SU-DHL-6 (cell line): ENCODE results near the gene CHSY1.

ENCODE experiments used
- H2AFZ ChIP-seq: fragments of 200-600 bp; sonication (generic); 2 replicates; pipeline ENCODE4 v1.6.1; 2014; ENCODE audit warnings: low read depth, mild to moderate bottlenecking, moderate library complexity, mixed read lengths, antibody characterized with exemption, low read length; ENCODE audit not compliant: severe bottlenecking
- H3F3A ChIP-seq: fragments of 200-600 bp; shearing (Covaris generic); 2 replicates; pipeline ENCODE4 v1.6.0; 2016; ENCODE audit warnings: antibody characterized with exemption, mild to moderate bottlenecking; ENCODE audit not compliant: insufficient read depth
- H3K27ac ChIP-seq: fragments of 200-600 bp; sonication (generic); 2 replicates; pipeline ENCODE4 v1.5.1; 2016; ENCODE audit warnings: low read depth, mild to moderate bottlenecking, low read length, moderate library complexity, mixed read lengths
- H3K27me3 ChIP-seq: fragments of 200-600 bp; sonication (generic), shearing (Covaris generic); 2 replicates; pipeline ENCODE4 v1.6.0; 2014; ENCODE audit warnings: mild to moderate bottlenecking, low read length
- H3K36me3 ChIP-seq: fragments of 200-600 bp; sonication (generic); 2 replicates; pipeline ENCODE4 v1.6.1; 2014; ENCODE audit warnings: mild to moderate bottlenecking, low read length, mixed read lengths
- H3K4me2 ChIP-seq: fragments of 300-600, 200-600 bp; shearing (Covaris generic), sonication (generic); 2 replicates; pipeline ENCODE4 v1.6.0; 2014; ENCODE audit warnings: low read length, low read depth, mild to moderate bottlenecking; ENCODE audit not compliant: poor library complexity, severe bottlenecking
- H3K4me3 ChIP-seq: fragments of 200-600 bp; sonication (generic); 2 replicates; pipeline ENCODE4 v1.5.1; 2014; ENCODE audit warnings: antibody characterized with exemption, low read length, mild to moderate bottlenecking, mixed read lengths; ENCODE audit not compliant: insufficient read depth, poor library complexity, severe bottlenecking
- H3K79me2 ChIP-seq: fragments of 200-600 bp; sonication (generic); 2 replicates; pipeline ENCODE4 v1.6.1; 2014; ENCODE audit warnings: mild to moderate bottlenecking, low read length, moderate library complexity; ENCODE audit not compliant: insufficient read depth
- H3K9ac ChIP-seq: fragments of 200-600 bp; sonication (generic); 2 replicates; pipeline ENCODE4 v1.7.0; 2014; ENCODE audit warnings: mild to moderate bottlenecking, low read length
- H3K9me2 ChIP-seq: fragments of 200-600 bp; sonication (generic); replicated peaks from 2 replicates; pipeline ENCODE4 v1.6.1; 2014; ENCODE audit warnings: low read length; ENCODE audit not compliant: insufficient read depth
- H3K9me3 ChIP-seq: fragments of 200-600 bp; sonication (generic); 2 replicates; pipeline ENCODE4 v1.6.1; 2014; ENCODE audit warnings: low read length, mixed read lengths; ENCODE audit not compliant: insufficient read depth
- H4K20me1 ChIP-seq: fragments of 200-600 bp; sonication (generic); 2 replicates; pipeline ENCODE4 v1.6.1; 2014; ENCODE audit warnings: low read depth, mild to moderate bottlenecking, antibody characterized with exemption, low read length, moderate library complexity, mixed read lengths
- CTCF ChIP-seq: fragments of 200-600 bp; sonication (generic); IDR thresholded peaks from one replicate; pipeline ENCODE4 v1.5.1; 2017; ENCODE audit warnings: antibody characterized with exemption, mild to moderate bottlenecking, low read length, moderate library complexity; ENCODE audit not compliant: insufficient read depth, poor library complexity, severe bottlenecking
- EZH2phosphoT487 ChIP-seq: fragments of 200-600 bp; sonication (generic), shearing (Covaris generic); conservative IDR thresholded peaks from 2 replicates; pipeline ENCODE4 v1.6.1; 2018; ENCODE audit warnings: mild to moderate bottlenecking, antibody characterized with exemption, low read length, moderate library complexity, mixed read lengths

CHSY1 gene

DNA sequence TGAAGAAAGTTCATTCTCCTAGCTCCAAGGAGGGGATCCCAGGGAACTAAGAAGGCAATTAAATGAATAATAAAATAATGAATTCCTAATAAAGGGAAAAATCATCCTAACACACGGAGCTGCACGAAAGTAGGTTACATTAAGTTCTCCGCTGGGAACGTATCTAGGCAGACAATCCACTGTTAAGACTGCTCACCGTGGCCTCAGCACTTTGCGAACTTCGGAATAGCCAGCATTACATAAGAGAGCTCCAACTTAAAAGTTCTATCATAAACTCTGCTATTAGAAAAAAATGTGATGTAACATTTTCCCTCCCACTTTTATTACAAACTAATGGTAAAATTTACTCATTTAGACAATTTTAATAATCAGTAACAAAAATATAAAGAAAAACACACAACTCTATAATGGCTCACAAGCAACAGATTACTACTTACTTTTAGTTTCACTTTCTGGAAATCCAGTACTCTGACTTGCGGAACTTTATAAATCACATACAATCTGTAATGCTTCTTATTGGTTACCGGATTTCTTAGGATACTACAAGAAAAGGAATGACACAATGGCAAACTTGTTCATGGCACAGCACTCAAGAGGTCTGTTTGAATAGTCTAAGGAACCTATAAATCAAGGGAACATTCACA lies 34.7 kb upstream of the CHSY1 start:
- peaks cover 20% of the 10 kb centered on the region for H4K20me1 ChIP-seq

DNA sequence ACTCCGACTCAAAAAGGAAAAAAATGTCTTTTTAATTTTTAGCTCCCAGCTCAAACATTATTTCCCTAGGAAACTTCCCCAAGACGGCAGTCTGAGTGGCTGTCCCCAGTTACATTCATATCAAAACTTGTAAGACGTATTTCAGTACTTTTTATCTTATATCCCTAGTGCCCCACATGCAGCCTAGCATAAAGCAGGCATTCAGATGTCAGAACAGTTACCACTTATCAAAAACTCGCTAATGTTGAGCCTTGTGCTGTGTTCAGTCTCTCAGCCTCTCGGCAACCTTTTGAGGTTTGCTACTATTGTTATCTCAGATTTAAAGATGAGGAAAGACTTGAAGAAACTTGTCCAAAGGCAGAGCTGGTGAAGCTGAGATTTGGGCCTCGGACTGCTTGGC lies 32.1 kb upstream of the CHSY1 start:
- Histone ChIP-seq H3K9me2 (no peaks in the 10 kb centered on the region), H3K79me2 (peaks cover 20% of the 10 kb centered on the region), H3K9ac (no peak overlapping the region), H2AFZ (no peak overlapping the region), H3K27me3 (no peaks in the 10 kb centered on the region), H3K27ac (no peak overlapping the region), H3F3A (peaks cover 31% of the 10 kb centered on the region), H3K9me3 (no peaks in the 10 kb centered on the region), H3K36me3 (peaks cover 47% of the 10 kb centered on the region), H4K20me1 (peaks cover 15% of the 10 kb centered on the region), H3K4me3 (no peak overlapping the region), H3K4me2 (no peak overlapping the region)
- TF ChIP-seq EZH2phosphoT487 (no peak), CTCF (no peak)

More for the DNA sequence above, 34.7 kb upstream of the CHSY1 start:
- no peak for TF ChIP-seq EZH2phosphoT487
- peaks cover 61% of the 10 kb centered on the region for H3K36me3 ChIP-seq
- peaks cover 28% of the 10 kb centered on the region for H3F3A ChIP-seq
- H3K4me2 ChIP-seq, result no peak overlapping the region
- no peaks in the 10 kb centered on the region for H3K27me3 ChIP-seq
- H3K9ac ChIP-seq, result no peak overlapping the region
- H3K27ac ChIP-seq, result no peak overlapping the region
- no peak overlapping the region for H2AFZ ChIP-seq
- peaks cover 47% of the 10 kb centered on the region for H3K79me2 ChIP-seq
- H3K9me2 ChIP-seq, result no peaks in the 10 kb centered on the region
- no peaks in the 10 kb centered on the region for H3K9me3 ChIP-seq
- H3K4me3 ChIP-seq, result no peak overlapping the region

DNA sequence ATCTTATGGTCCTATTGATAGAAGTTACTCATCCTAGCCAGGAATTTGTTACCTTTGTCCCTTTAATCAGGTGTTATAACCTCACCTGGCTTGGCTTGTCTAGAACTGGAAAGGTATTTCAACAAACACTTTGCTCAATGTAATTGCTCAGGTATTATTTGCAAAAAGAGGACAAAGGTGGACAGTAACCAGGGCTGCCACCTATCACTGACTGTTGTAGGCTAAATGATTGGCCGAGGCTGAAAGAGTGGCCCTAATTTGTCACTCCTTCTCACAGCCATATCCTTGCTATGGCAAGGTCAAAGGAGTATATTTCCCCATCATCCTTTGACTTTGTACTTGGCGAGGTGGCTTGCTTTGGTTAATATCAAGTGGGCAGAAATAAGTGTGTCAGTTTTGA lies 28.2 kb upstream of the CHSY1 start:
- no peak overlapping the region for H3K9ac ChIP-seq
- H3K4me3 ChIP-seq, result no peak overlapping the region
- H3K27me3 ChIP-seq, result no peaks in the 10 kb centered on the region
- no peak overlapping the region for H3K4me2 ChIP-seq
- no peak overlapping the region for H3K27ac ChIP-seq
- H3F3A ChIP-seq, result peaks cover 45% of the 10 kb centered on the region
- no peaks in the 10 kb centered on the region for H3K9me3 ChIP-seq
- H3K79me2 ChIP-seq, result peaks cover 11% of the 10 kb centered on the region
- H2AFZ ChIP-seq, result no peak overlapping the region
- no peaks in the 10 kb centered on the region for H4K20me1 ChIP-seq
- no peaks in the 10 kb centered on the region for H3K9me2 ChIP-seq
- H3K36me3 ChIP-seq, result peaks cover 15% of the 10 kb centered on the region
- TF ChIP-seq EZH2phosphoT487, result no peak
- TF ChIP-seq CTCF, result no peak

DNA sequence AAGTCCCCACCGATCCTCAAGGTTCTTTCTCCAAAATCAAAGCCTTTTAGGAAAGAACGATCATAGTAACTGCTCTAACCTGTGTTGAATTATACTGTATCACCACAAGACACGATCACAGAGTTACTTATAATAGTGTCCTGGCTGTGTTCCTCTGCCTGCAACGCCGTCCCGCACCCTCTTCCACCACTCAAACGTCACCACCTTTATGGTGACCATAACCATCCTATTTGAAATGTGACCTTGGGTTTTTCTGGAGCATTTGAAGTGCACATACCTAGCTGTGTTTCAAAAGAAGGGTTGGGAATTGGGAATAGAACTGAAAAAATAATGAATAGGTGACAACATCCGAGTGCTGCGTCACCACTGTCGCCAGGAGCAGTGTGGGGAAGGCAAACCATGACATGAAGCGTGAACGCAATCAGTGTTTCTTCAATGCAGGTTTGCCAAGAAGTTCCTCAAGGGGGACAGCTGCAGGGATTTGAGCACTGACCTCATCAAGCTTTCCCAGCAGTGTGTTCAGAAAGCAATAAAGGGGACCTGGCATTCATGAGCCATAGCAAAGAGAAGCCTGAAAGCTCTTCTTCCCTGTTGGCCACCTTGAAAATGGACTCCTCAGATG lies 26.2 kb upstream of the CHSY1 start:
- H4K20me1 ChIP-seq, result no peaks in the 10 kb centered on the region
- H3K79me2 ChIP-seq, result peaks cover 11% of the 10 kb centered on the region
- H3K9ac ChIP-seq, result peak overlapping the region; percentile 77
- TF ChIP-seq CTCF (no peak), EZH2phosphoT487 (no peak)
- no peak overlapping the region for H3K27ac ChIP-seq
- H2AFZ ChIP-seq, result peak overlapping the region; percentile 76
- peak overlapping the region; percentile 80 for H3K4me3 ChIP-seq
- no peaks in the 10 kb centered on the region for H3K27me3 ChIP-seq
- peaks cover 37% of the 10 kb centered on the region for H3F3A ChIP-seq
- no peaks in the 10 kb centered on the region for H3K9me3 ChIP-seq
- peak overlapping the region; percentile 77 for H3K4me2 ChIP-seq
- H3K9me2 ChIP-seq, result no peaks in the 10 kb centered on the region
- peaks cover 17% of the 10 kb centered on the region; the same call in 1 of the 2 replicates for H3K36me3 ChIP-seq
